Astrocyte (in vitro differentiated cells and primary cell): ENCODE data around the gene CHRD. TPM values are rescaled to one million over a fixed set of nuclear protein-coding genes. Genes with fewer than 3 reads are reported as not detected.
A peak's percentile ranks its signal among the peaks of the same experiment; 100 is the strongest.

Experiments
- DNase-seq: peaks from one replicate; pipeline ENCODE4 v3.0.0-alpha.2; 2010; ENCODE audit warnings: low read depth
- FAIRE-seq: peaks from 2 replicates; lab custom pipeline; 2011; peaks lifted over from hg19 to GRCh38; lab: Jason Lieb, UNC
- H2AFZ ChIP-seq: 2 replicates; pipeline ENCODE4 v1.6.0; 2012; ENCODE audit warnings: low read depth, low read length, inconsistent platforms
- H3K27ac ChIP-seq: 2 replicates; pipeline ENCODE4 v1.5.1; 2011; ENCODE audit warnings: low read depth, low read length, inconsistent platforms
- H3K27me3 ChIP-seq: 2 replicates; pipeline ENCODE4 v1.6.0; 2011; ENCODE audit warnings: low read length, inconsistent platforms; ENCODE audit not compliant: insufficient read depth
- H3K36me3 ChIP-seq: 2 replicates; pipeline ENCODE4 v1.5.1; 2011; ENCODE audit warnings: low read length, inconsistent platforms; ENCODE audit not compliant: insufficient read depth
- H3K4me1 ChIP-seq: 2 replicates; pipeline ENCODE4 v1.5.1; 2011; ENCODE audit warnings: low read length, inconsistent platforms; ENCODE audit not compliant: insufficient read depth
- H3K4me2 ChIP-seq: 2 replicates; pipeline ENCODE4 v1.6.0; 2012; ENCODE audit warnings: low read length, inconsistent platforms
- H3K4me3 ChIP-seq: 2 replicates; pipeline ENCODE4 v1.5.1; 2011; ENCODE audit warnings: low read depth, mild to moderate bottlenecking, low read length, inconsistent platforms; ENCODE audit not compliant: insufficient read depth
- H3K79me2 ChIP-seq: 2 replicates; pipeline ENCODE4 v1.6.0; 2012; ENCODE audit warnings: mild to moderate bottlenecking, low read length, inconsistent platforms; ENCODE audit not compliant: insufficient read depth
- H3K9ac ChIP-seq: 2 replicates; pipeline ENCODE4 v1.6.0; 2012; ENCODE audit warnings: mild to moderate bottlenecking, low read length, inconsistent platforms
- H3K9me3 ChIP-seq: 2 replicates; pipeline ENCODE4 v1.5.1; 2012; ENCODE audit warnings: low read depth, mild to moderate bottlenecking, low read length, inconsistent platforms; ENCODE audit not compliant: insufficient read depth
- H4K20me1 ChIP-seq: 2 replicates; pipeline ENCODE4 v1.6.0; 2012; ENCODE audit warnings: low read length, inconsistent platforms; ENCODE audit not compliant: insufficient read depth
- H3K27ac Mint-ChIP-seq: one replicate; pipeline ENCODE4 v1.8.0; 2021; ENCODE audit warnings: mild to moderate bottlenecking, mixed read lengths; ENCODE audit not compliant: unreplicated experiment
- H3K27me3 Mint-ChIP-seq: one replicate; pipeline ENCODE4 v1.8.0; 2021; ENCODE audit warnings: low read depth, mixed read lengths; ENCODE audit not compliant: unreplicated experiment
- H3K36me3 Mint-ChIP-seq: one replicate; pipeline ENCODE4 v1.8.0; 2021; ENCODE audit warnings: low read depth, mixed read lengths; ENCODE audit not compliant: unreplicated experiment
- H3K4me1 Mint-ChIP-seq: one replicate; pipeline ENCODE4 v1.8.0; 2021; ENCODE audit warnings: low read depth, mixed read lengths; ENCODE audit not compliant: unreplicated experiment
- H3K4me3 Mint-ChIP-seq: one replicate; pipeline ENCODE4 v1.8.0; 2021; ENCODE audit warnings: mild to moderate bottlenecking, moderate library complexity, mixed read lengths; ENCODE audit not compliant: unreplicated experiment
- H3K9me3 Mint-ChIP-seq: one replicate; pipeline ENCODE4 v1.8.0; 2021; ENCODE audit warnings: mild to moderate bottlenecking, mixed read lengths; ENCODE audit not compliant: unreplicated experiment
- CTCF ChIP-seq: IDR thresholded peaks from 2 replicates; pipeline ENCODE4 v1.5.1; 2011; ENCODE audit warnings: low read depth, mild to moderate bottlenecking, inconsistent platforms, low read length, moderate library complexity; ENCODE audit not compliant: insufficient read depth
- EZH2 ChIP-seq: IDR thresholded peaks from 2 replicates; pipeline ENCODE4 v1.6.1; 2012; ENCODE audit warnings: mild to moderate bottlenecking, low read length, inconsistent platforms; ENCODE audit not compliant: insufficient read depth
- total RNA-seq: library from RNA; stranded (reverse); gene quantifications from 2 replicates; pipeline ENCODE4 v1.2.1, GENCODE V29; 2021

Gene CHRD
- total RNA-seq, 1 donor from 2014 or later = 3.4 TPM

DNA sequence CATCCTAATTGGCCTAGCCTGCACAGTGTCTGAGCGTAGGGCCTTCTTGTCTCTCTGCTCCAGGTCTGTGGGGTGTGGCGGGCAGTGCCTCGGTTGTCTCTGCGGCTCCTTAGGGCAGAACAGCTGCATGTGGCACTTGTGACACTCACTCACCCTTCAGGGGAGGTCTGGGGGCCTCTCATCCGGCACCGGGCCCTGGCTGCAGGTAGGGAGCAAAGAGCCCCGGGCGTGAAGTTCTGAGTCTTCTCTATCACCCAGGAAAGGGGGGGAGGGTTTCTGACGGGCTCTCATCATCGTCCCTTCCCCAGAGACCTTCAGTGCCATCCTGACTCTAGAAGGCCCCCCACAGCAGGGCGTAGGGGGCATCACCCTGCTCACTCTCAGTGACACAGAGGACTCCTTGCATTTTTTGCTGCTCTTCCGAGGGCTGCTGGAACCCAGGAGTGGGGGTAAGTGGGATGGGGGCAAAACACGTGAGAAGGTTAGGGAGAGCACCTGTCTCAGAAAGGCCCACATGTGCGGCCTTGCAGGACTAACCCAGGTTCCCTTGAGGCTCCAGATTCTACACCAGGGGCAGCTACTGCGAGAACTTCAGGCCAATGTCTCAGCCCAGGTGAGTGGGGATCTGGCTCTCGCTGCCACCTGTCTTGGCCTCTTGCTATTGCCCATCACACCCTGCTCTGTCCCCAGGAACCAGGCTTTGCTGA, 2.6 kb downstream of the CHRD start:
- H2AFZ ChIP-seq = no peak overlapping the region
- FAIRE-seq = no peak

DNA sequence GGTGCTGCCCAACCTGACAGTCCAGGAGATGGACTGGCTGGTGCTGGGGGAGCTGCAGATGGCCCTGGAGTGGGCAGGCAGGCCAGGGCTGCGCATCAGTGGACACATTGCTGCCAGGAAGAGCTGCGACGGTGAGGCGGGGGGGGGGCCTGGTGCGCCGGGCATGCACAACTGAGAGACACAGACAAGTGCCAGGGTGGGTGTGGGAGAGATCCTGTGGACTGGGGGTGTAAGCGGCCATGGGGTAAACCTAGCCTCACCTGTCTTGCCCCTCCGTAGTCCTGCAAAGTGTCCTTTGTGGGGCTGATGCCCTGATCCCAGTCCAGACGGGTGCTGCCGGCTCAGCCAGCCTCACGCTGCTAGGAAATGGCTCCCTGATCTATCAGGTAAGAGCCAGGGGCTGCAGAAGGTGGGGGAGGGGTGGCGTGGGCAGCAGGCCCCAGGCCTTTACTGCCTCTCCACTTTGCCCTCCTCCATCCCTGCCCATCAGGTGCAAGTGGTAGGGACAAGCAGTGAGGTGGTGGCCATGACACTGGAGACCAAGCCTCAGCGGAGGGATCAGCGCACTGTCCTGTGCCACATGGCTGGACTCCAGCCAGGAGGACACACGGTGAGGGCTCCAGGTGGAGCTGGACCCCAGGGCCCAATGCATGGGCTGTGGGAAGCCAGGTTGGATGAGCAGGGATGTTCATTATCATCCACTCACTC, 3.3 kb downstream of the CHRD start:
- no peak overlapping the region for H3K9ac ChIP-seq
- H3K36me3 Mint-ChIP-seq = peaks cover 2% of the 10 kb centered on the region
- peaks cover 5% of the 10 kb centered on the region for H3K4me1 ChIP-seq
- no peaks in the 10 kb centered on the region for H3K9me3 Mint-ChIP-seq
- H3K9me3 ChIP-seq = no peaks in the 10 kb centered on the region
- H2AFZ ChIP-seq = no peak overlapping the region
- DNase-seq = no peak
- peaks cover 12% of the 10 kb centered on the region for H3K4me1 Mint-ChIP-seq
- no peak overlapping the region for H3K27ac ChIP-seq
- peaks cover 38% of the 10 kb centered on the region for H3K27me3 ChIP-seq
- H3K4me2 ChIP-seq = no peak overlapping the region
- peaks cover 52% of the 10 kb centered on the region for H3K27me3 Mint-ChIP-seq
- no peaks in the 10 kb centered on the region for H3K79me2 ChIP-seq
- H4K20me1 ChIP-seq = no peaks in the 10 kb centered on the region
- no peak overlapping the region for H3K4me3 Mint-ChIP-seq
- H3K36me3 ChIP-seq = no peaks in the 10 kb centered on the region
- no peak for FAIRE-seq
- no peak overlapping the region for H3K4me3 ChIP-seq
- H3K27ac Mint-ChIP-seq = no peak overlapping the region
- TF ChIP-seq EZH2 (no peak), CTCF (no peak)

More for the DNA sequence above, 2.6 kb downstream of the CHRD start:
- H3K9me3 ChIP-seq = no peaks in the 10 kb centered on the region
- no peak for DNase-seq
- H3K4me1 ChIP-seq = peaks cover 5% of the 10 kb centered on the region
- H3K27me3 ChIP-seq = peaks cover 41% of the 10 kb centered on the region
- Mint-ChIP-seq H3K9me3 (no peaks in the 10 kb centered on the region), H3K4me3 (no peak overlapping the region), H3K4me1 (peaks cover 16% of the 10 kb centered on the region), H3K36me3 (peaks cover 2% of the 10 kb centered on the region), H3K27me3 (peaks cover 54% of the 10 kb centered on the region), H3K27ac (peak overlapping the region; percentile 38)
- H3K9ac ChIP-seq = no peak overlapping the region
- TF ChIP-seq CTCF (no peak), EZH2 (no peak)
- H3K4me3 ChIP-seq = no peak overlapping the region
- H3K79me2 ChIP-seq = no peaks in the 10 kb centered on the region
- no peak overlapping the region for H3K27ac ChIP-seq
- no peaks in the 10 kb centered on the region for H3K36me3 ChIP-seq
- H3K4me2 ChIP-seq = no peak overlapping the region
- H4K20me1 ChIP-seq = no peaks in the 10 kb centered on the region

DNA sequence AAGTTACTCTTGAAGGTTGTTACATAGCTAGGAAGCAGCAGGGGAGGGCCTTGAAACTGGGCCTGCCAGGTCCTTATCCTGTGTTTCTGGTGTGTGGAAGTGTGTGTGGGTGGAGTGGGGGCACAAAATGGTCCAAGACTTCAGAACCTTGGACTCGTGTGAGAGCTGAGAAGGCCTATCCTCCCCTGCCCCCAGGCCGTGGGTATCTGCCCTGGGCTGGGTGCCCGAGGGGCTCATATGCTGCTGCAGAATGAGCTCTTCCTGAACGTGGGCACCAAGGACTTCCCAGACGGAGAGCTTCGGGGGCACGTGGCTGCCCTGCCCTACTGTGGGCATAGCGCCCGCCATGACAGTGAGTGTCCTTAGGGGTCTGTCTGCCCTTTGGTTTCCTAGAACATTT, 4.5 kb downstream of the CHRD start:
- Mint-ChIP-seq H3K4me1 (peaks cover under 1% of the 10 kb centered on the region), H3K9me3 (no peaks in the 10 kb centered on the region), H3K27ac (no peak overlapping the region), H3K36me3 (peaks cover 2% of the 10 kb centered on the region), H3K27me3 (peaks cover 49% of the 10 kb centered on the region), H3K4me3 (no peak overlapping the region)
- Histone ChIP-seq H3K9ac (no peak overlapping the region), H3K36me3 (no peaks in the 10 kb centered on the region), H4K20me1 (no peaks in the 10 kb centered on the region), H3K9me3 (no peaks in the 10 kb centered on the region), H3K27me3 (peaks cover 28% of the 10 kb centered on the region), H3K4me3 (no peak overlapping the region), H3K27ac (no peak overlapping the region), H3K79me2 (no peaks in the 10 kb centered on the region), H3K4me1 (peaks cover 5% of the 10 kb centered on the region), H3K4me2 (no peak overlapping the region), H2AFZ (no peak overlapping the region)
- FAIRE-seq (no peak), DNase-seq (no peak)
- TF ChIP-seq EZH2 (no peak), CTCF (no peak)
